ENCODE data around the gene SPOCK1.

GRCh38 chr5:137432376-137432775 is 66.8 kb downstream of the SPOCK1 start:
- no peak for TF ChIP-seq CTCF (IDR thresholded peaks at IDR 0.05)
- no peak for TF ChIP-seq POLR2A (IDR thresholded peaks at IDR 0.05)
- TF ChIP-seq POLR2AphosphoS5 (IDR thresholded peaks at IDR 0.05), result no peak
- no peak for TF ChIP-seq EP300 (IDR thresholded peaks at IDR 0.05)

Measured in stomach (tissue), 4 donors.